Sigmoid colon (tissue), 4 donors: Measurements from ENCODE around the gene CST9.

Source experiments
- POLR2A ChIP-seq, 2 donors: fragments of 450-650 bp; IDR thresholded peaks; one replicate each; pipeline ENCODE4 v1.6.1; 2016; ENCODE audit warnings: antibody characterized with exemption in 2 of 2, mild to moderate bottlenecking in 2 of 2, moderate library complexity in 2 of 2
- POLR2AphosphoS5 ChIP-seq, 4 donors: sonication (generic); formaldehyde crosslinking; IDR thresholded peaks; one replicate each; pipeline ENCODE4 v1.6.1; 2017; ENCODE audit warnings: antibody characterized with exemption in 4 of 4
- TF ChIP-seq, protein P1 (sequence below), 4 experiments: fragments of 450-650 bp in 3 of 4; fragments of 200-600 bp in 1 of 4; IDR thresholded peaks; one replicate each; pipeline ENCODE4 v1.5.1; 2016 to 2019; ENCODE audit warnings: antibody characterized with exemption in 4 of 4, mild to moderate bottlenecking in 3 of 4, moderate library complexity in 2 of 4

DNA sequence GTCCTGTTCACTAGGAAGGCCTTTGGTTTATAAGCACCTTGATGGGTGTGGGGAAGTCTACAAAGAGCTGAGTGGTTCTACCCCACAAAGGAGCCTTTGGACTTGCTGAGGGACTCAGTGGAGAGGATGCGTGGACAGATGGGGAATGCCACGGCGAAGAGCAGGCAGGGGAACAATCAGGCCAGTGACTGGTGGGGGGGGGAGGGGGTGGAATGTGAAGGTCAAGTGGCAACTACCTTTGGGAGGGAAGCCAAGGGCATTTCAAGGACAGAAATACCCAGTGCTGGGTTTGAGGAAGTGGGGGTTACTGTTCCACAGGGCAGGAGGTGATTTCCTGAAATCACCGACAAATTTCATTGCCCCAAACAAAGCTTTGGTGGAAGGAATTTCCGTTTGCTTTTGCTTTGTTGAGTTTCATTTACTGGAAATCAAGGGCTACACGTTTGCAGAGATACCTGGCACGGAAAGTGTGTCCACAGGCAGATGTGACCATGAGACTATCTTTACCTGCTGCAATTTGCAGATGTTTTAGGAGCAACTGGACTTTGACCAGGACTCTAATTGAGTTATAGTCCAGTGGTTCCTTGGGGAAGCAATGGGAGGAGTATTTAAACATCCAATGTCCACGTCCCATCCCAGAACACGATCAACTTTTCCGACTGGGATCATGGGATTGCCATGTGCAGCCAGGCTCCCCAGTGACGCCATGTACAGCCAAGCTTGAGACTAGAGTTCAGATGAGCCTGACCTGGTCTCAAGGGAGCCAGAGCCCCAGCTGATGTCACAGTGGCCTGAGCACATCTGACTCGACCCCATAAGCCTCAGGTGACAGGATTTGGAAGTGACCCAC is 24.1 kb upstream of the CST9 start:
- no peak for TF ChIP-seq POLR2A (IDR thresholded peaks at IDR 0.05)
- TF ChIP-seq, protein P1, sequence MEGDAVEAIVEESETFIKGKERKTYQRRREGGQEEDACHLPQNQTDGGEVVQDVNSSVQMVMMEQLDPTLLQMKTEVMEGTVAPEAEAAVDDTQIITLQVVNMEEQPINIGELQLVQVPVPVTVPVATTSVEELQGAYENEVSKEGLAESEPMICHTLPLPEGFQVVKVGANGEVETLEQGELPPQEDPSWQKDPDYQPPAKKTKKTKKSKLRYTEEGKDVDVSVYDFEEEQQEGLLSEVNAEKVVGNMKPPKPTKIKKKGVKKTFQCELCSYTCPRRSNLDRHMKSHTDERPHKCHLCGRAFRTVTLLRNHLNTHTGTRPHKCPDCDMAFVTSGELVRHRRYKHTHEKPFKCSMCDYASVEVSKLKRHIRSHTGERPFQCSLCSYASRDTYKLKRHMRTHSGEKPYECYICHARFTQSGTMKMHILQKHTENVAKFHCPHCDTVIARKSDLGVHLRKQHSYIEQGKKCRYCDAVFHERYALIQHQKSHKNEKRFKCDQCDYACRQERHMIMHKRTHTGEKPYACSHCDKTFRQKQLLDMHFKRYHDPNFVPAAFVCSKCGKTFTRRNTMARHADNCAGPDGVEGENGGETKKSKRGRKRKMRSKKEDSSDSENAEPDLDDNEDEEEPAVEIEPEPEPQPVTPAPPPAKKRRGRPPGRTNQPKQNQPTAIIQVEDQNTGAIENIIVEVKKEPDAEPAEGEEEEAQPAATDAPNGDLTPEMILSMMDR (IDR thresholded peaks at IDR 0.05), result no peak
- peak in 1 of 4 donors; percentile 8 for TF ChIP-seq POLR2AphosphoS5 (IDR thresholded peaks at IDR 0.05)
